OCI-LY3 (cell line): Measurements from ENCODE around the gene RNF5.
A peak's percentile ranks its signal among the peaks of the same experiment; 100 is the strongest.

Source experiments
- H2AFZ ChIP-seq: fragments of 200-600, 300-600 bp; shearing (Covaris generic); 2 replicates; pipeline ENCODE4 v1.6.0; 2014; ENCODE audit warnings: antibody characterized with exemption, low read depth, low read length
- H3K27ac ChIP-seq: fragments of 200-600, 300-600 bp; sonication (generic); 2 replicates; pipeline ENCODE4 v1.5.1; 2014; ENCODE audit warnings: mild to moderate bottlenecking, low read length, moderate library complexity, mixed read lengths
- H3K27me3 ChIP-seq: fragments of 200-600, 300-600 bp; sonication (generic); 2 replicates; pipeline ENCODE4 v1.6.1; 2014; ENCODE audit warnings: low read depth, low read length, mixed read lengths
- H3K36me3 ChIP-seq: fragments of 200-600, 300-600 bp; sonication (generic); replicated peaks from 2 replicates; pipeline ENCODE3; 2014; ENCODE audit warnings: low read depth, low read length, mixed read lengths
- H3K4me1 ChIP-seq: fragments of 300-600, 200-600 bp; sonication (generic); 2 replicates; pipeline ENCODE4 v1.6.1; 2014; ENCODE audit warnings: low read length, mixed read lengths
- H3K4me2 ChIP-seq: fragments of 200-600, 300-600 bp; sonication (generic); 2 replicates; pipeline ENCODE4 v1.6.1; 2014; ENCODE audit warnings: low read length, mixed read lengths
- H3K4me3 ChIP-seq: fragments of 300-600, 200-600 bp; sonication (generic); 2 replicates; pipeline ENCODE4 v1.5.1; 2014; ENCODE audit warnings: antibody characterized with exemption, mild to moderate bottlenecking, low read length, moderate library complexity
- H3K79me2 ChIP-seq: fragments of 300-600, 200-600 bp; shearing (Covaris generic); 2 replicates; pipeline ENCODE4 v1.6.1; 2014; ENCODE audit warnings: mild to moderate bottlenecking, low read length, mixed read lengths
- H3K9ac ChIP-seq: fragments of 300-600, 200-600 bp; shearing (Covaris generic); 2 replicates; pipeline ENCODE4 v1.6.0; 2014; ENCODE audit warnings: mild to moderate bottlenecking, low read length, moderate library complexity
- H3K9me3 ChIP-seq: fragments of 200-600, 300-600 bp; shearing (Covaris generic); 2 replicates; pipeline ENCODE4 v1.6.1; 2014; ENCODE audit warnings: low read length, mixed read lengths; ENCODE audit not compliant: insufficient read depth
- H4K20me1 ChIP-seq: fragments of 200-600, 300-600 bp; sonication (generic); 2 replicates; pipeline ENCODE4 v1.6.1; 2016; ENCODE audit warnings: low read length, mixed read lengths; ENCODE audit not compliant: insufficient read depth
- EZH2phosphoT487 ChIP-seq: fragments of 200-600 bp; shearing (Covaris generic); IDR thresholded peaks from 2 replicates; pipeline ENCODE4 v1.6.1; 2018; ENCODE audit warnings: antibody characterized with exemption, mixed run types, low read depth
- TF ChIP-seq, protein P1 (sequence below): fragments of 200-600, 300-600 bp; sonication (generic); IDR thresholded peaks from 2 replicates; pipeline ENCODE4 v1.5.1; 2014; ENCODE audit warnings: antibody characterized with exemption, low read length, low read depth

RNF5 gene

DNA sequence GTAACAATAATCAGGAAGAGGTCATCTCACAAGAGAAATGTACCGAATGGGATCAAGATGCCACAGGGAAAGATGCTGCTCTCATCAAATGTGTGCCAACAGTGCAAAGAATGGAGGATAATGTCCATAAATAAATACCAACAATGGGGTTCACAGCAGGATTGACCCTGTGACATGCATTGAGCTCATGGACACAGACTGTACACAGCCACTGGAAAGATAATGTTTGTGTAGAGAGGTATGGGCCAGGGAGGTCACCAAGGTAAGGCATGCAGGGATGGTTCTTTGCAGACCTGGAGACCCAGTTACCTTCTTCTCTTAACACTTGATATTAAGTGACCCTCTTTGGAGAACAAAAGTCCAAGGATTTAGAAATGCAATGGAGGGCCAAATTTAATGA is 3.8 kb upstream of the RNF5 start:
- H2AFZ ChIP-seq: no peak overlapping the region
- no peak for TF ChIP-seq EZH2phosphoT487
- TF ChIP-seq, protein P1, sequence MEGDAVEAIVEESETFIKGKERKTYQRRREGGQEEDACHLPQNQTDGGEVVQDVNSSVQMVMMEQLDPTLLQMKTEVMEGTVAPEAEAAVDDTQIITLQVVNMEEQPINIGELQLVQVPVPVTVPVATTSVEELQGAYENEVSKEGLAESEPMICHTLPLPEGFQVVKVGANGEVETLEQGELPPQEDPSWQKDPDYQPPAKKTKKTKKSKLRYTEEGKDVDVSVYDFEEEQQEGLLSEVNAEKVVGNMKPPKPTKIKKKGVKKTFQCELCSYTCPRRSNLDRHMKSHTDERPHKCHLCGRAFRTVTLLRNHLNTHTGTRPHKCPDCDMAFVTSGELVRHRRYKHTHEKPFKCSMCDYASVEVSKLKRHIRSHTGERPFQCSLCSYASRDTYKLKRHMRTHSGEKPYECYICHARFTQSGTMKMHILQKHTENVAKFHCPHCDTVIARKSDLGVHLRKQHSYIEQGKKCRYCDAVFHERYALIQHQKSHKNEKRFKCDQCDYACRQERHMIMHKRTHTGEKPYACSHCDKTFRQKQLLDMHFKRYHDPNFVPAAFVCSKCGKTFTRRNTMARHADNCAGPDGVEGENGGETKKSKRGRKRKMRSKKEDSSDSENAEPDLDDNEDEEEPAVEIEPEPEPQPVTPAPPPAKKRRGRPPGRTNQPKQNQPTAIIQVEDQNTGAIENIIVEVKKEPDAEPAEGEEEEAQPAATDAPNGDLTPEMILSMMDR: no peak
- no peak overlapping the region for H3K4me3 ChIP-seq
- 0 out of 2 replicates have a peak overlapping the region, but pooled peaks have one; percentile 93 for H3K4me2 ChIP-seq
- H3K79me2 ChIP-seq: peaks cover 26% of the 10 kb centered on the region
- H4K20me1 ChIP-seq: no peaks in the 10 kb centered on the region
- H3K27me3 ChIP-seq: no peaks in the 10 kb centered on the region
- no peaks in the 10 kb centered on the region for H3K36me3 ChIP-seq
- H3K9me3 ChIP-seq: no peaks in the 10 kb centered on the region
- no peak overlapping the region for H3K27ac ChIP-seq
- peaks cover 20% of the 10 kb centered on the region for H3K4me1 ChIP-seq
- H3K9ac ChIP-seq: no peak overlapping the region

- Histone ChIP-seq H3K27ac (peak overlapping the region; percentile 40), H3K4me1 (peaks cover 22% of the 10 kb centered on the region), H3K79me2 (peaks cover 26% of the 10 kb centered on the region), H3K9me3 (no peaks in the 10 kb centered on the region), H3K4me3 (peak overlapping the region; percentile 99), H3K27me3 (no peaks in the 10 kb centered on the region), H3K9ac (peak overlapping the region; percentile 96), H3K36me3 (no peaks in the 10 kb centered on the region), H4K20me1 (no peaks in the 10 kb centered on the region), H2AFZ (no peak overlapping the region), H3K4me2 (peak overlapping the region; percentile 93)
- TF ChIP-seq, protein P1: no peak
- no peak for TF ChIP-seq EZH2phosphoT487
These were observed 2.9 kb upstream of the RNF5 start for GRCh38 chr6:32175322-32175710.

DNA sequence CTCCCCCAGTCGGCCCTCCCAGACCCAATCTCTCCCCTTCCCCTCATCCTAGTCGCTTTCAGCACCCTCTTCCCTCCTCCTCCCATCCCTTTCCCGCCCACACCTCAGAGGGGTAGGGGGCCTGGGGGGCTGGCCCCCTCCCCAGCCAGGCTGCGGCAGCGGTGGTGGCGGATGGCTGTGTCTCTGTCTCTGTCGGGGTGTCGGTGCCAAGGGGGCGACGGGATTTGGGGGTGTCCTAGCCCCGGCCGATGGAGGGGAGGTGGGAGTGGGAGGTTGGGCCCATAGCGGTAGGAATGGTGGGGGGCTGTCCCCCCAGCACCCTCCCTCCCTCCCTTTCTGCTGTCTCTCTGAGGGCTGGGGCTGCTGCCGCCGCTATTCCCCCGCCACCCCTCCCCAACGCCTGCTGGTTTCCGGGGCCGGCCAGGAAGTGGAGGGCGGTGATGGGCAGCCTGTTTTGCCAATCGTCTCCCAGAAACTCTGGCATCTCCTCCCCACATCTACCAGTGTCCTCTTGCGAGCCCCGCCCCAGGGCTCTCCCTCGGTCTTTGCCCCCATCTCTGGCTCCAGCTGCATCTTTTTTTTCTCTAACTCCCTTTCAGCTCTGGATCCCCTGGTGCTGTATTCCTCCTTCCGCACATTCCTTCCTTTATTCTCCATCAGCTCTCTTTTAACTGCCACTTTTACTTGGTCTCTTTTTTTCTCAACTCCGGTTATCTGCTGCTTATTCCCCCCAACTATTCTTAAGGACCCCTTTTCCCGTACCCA is 2.3 kb upstream of the RNF5 start, which contains the start of gene AGPAT1:
Gene AGPAT1 (minus strand): TSS at position 374 of the 765 bp plus-strand sequence. CDS start 4,588 bp downstream, outside the sequence.
- Histone ChIP-seq H3K9ac (peak within 1 kb of the TSS; percentile 96), H3K4me2 (peak within 1 kb of the TSS; percentile 98), H3K9me3 (no peaks in the 10 kb centered on the region), H3K36me3 (no peaks in the 10 kb centered on the region), H3K79me2 (peaks cover 26% of the 10 kb centered on the region), H3K27me3 (no peaks in the 10 kb centered on the region), H2AFZ (no peak within 1 kb of the TSS), H3K4me3 (peak within 1 kb of the TSS; percentile 99), H3K27ac (peak within 1 kb of the TSS; percentile 90), H4K20me1 (no peaks in the 10 kb centered on the region), H3K4me1 (peaks cover 22% of the 10 kb centered on the region)
- no peak for TF ChIP-seq EZH2phosphoT487
- TF ChIP-seq, protein P1: no peak

- Histone ChIP-seq H3K36me3 (no peaks in the 10 kb centered on the region), H3K9me3 (no peaks in the 10 kb centered on the region), H3K27me3 (no peaks in the 10 kb centered on the region), H3K4me3 (peak overlapping the region; percentile 99), H4K20me1 (no peaks in the 10 kb centered on the region), H3K4me2 (peak overlapping the region; percentile 98), H2AFZ (no peak overlapping the region), H3K27ac (peak overlapping the region; percentile 90), H3K4me1 (peaks cover 22% of the 10 kb centered on the region), H3K9ac (peak overlapping the region; percentile 90), H3K79me2 (peaks cover 26% of the 10 kb centered on the region)
- TF ChIP-seq, protein P1: no peak
- TF ChIP-seq EZH2phosphoT487: no peak
These were observed 1.6 kb upstream of the RNF5 start for GRCh38 chr6:32176476-32177182.
